ENCODE results near the gene PEA15.

The PEA15 gene

DNA sequence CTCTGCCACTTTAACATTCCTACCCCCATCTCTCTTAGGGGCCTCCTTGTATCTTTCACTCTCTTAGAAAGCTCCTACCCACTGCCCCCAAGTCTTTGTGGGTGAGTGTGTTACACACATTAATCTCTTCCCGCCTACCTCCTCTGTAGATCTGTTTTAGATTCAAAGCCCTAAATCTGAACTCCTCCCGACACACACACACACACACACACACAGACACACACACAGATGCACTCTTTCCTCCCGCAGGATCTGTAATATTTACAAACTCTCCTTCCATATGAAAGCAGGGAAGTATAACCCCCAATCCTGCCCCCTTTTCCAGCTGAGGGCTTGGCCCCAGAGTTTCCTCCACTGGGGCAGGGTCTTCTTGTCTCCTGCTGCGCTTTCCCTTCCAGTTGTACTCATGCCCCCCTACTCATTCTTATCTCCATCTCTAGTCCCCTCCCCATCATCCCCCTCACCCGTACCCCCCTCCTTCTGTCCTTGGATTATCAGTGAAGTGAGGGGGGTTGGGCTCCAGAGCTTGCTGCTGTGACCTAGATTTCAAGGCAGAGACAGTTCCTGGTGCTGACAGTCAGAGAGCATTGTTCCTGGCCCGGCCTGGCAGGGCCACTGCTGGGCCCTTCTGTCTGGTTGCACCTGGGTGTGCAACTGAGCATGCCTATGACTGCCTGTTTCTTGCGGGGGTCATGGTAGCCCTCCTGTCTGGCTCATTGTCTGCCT lies 4.3 kb downstream of the PEA15 start:
- TF ChIP-seq, protein P1, sequence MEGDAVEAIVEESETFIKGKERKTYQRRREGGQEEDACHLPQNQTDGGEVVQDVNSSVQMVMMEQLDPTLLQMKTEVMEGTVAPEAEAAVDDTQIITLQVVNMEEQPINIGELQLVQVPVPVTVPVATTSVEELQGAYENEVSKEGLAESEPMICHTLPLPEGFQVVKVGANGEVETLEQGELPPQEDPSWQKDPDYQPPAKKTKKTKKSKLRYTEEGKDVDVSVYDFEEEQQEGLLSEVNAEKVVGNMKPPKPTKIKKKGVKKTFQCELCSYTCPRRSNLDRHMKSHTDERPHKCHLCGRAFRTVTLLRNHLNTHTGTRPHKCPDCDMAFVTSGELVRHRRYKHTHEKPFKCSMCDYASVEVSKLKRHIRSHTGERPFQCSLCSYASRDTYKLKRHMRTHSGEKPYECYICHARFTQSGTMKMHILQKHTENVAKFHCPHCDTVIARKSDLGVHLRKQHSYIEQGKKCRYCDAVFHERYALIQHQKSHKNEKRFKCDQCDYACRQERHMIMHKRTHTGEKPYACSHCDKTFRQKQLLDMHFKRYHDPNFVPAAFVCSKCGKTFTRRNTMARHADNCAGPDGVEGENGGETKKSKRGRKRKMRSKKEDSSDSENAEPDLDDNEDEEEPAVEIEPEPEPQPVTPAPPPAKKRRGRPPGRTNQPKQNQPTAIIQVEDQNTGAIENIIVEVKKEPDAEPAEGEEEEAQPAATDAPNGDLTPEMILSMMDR (conservative IDR thresholded peaks at IDR 0.05) = no peak
- no peak overlapping the region for H3K27ac ChIP-seq

DNA sequence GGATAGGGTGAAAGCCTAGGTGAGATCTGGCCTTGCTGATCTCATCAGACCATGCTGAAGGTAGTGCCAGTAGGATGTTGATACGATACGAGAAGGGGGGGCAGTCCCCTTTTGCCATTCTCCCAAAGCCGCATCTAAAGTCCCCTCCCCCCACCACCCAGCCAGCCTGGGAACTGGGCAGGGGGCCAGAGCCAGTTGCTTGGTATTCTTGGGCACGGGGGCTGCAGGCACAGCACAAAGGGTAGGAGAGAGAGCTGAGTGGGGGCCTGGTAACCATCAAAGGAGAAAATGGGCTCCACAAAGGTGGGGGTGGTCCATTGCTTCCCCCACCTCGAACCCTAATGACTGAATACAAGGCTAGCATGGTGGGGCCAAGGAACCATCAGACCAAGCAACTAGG lies 5.4 kb downstream of the PEA15 start:
- TF ChIP-seq, protein P1 (conservative IDR thresholded peaks at IDR 0.05) = no peak

DNA sequence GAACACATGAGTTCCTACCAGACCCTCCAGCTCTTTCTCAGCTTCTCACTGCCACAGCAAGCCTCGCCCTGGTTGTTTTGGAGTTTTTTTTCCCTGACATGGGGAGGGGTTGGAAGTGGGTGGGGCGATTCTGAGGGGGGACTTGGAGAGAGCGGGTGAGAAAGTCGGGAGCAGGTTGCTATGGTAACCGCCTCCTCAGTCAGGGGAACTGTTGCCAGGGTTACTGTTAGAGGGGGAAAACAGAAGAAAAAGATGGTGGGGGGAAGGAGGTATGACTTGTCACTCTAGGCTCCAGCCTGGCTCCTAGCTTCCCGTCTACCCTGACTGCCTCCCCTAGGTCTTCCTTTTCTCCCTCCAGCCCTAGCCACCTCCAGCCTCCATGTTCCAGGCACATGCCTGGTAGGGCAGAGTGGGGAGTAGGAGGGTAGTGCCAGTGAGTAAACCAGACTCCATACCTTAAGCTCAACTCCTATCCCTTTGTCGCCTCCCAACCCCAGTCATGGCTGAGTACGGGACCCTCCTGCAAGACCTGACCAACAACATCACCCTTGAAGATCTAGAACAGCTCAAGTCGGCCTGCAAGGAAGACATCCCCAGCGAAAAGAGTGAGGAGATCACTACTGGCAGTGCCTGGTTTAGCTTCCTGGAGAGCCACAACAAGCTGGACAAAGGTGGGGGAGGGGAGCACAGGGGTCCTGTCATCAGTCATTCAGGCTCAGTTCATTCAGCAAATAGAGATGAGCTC lies 6.0 kb downstream of the PEA15 start:
- TF ChIP-seq, protein P1 (conservative IDR thresholded peaks at IDR 0.05) = no peak
- no peak overlapping the region for H3K27ac ChIP-seq

More for the DNA sequence above, 5.4 kb downstream of the PEA15 start:
- H3K27ac ChIP-seq = no peak overlapping the region

DNA sequence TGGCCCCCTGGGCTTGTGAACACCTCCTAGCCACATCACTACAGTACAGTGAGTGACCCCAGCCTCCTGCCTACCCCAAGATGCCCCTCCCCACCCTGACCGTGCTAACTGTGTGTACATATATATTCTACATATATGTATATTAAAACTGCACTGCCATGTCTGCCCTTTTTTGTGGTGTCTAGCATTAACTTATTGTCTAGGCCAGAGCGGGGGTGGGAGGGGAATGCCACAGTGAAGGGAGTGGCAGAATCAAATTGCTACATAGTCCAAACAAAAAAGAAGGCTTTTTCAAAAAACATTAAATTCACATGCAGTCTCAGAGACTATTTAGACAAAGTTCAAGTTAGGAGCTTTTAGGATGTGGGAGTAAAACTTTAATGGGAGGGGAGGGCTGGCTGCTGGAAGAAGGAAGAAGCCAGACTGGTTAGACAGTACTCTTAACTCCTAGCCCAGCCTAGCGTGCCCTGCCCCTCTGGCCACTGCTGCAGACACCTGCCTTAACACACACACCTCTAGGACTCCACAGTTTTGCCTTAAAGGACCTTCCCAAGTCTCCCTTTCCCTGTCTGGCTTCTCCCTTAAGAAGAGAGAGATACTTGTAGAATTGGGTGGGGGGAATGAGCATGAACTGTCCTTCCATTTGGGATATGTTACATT lies 9.4 kb downstream of the PEA15 start:
- H3K27ac ChIP-seq = peak overlapping the region; percentile 78
- TF ChIP-seq, protein P1 (conservative IDR thresholded peaks at IDR 0.05) = no peak

DNA sequence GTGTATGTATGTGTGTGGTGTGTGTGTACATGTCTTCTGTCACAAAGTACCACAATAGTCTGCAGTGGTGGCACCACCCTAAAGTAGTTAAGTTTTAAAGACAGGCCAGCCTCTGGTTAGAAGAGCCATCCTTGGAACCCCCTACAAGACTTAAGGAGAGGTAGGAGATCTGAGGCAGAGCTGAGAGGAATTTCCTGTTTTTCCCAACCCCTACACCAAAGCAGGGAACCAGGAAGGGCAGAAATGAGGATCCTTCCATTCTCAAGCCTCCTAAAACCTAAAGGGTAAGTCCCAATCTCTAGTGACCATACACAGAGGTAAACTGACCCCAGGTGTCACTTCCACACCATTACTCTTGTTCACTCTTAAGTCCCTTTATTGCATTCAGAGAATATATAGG lies 11.1 kb downstream of the PEA15 start:
- peak overlapping the region; percentile 78 for H3K27ac ChIP-seq
- TF ChIP-seq, protein P1 (conservative IDR thresholded peaks at IDR 0.05) = no peak

DNA sequence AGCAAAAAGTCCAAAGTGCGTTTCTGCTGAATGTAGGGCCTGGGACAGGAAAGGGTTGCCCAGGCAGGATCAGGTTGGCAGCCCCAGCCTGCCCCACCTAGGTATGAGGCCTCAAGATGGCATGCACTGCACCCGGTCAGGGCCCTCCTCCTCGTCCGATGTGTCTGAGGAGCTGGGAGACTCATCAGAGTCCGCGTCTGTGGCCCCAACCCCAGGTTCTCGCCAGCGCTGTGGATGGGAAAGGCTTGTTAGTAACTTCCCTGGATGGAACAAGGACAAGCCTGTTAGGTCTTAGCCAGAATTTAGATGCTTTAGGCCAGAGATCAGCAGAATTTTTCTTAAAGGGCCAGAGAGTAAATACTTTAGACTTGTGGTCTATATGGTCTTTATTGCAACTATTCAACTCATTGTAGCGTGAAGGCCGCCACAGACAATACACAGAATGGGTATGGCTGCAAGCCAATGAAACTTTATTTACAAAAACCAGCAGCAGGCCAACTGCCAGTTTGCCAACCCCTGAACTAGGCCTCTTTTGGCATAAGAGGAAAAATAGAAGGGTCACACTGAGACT lies 12.4 kb downstream of the PEA15 start:
- H3K27ac ChIP-seq = peak overlapping the region; percentile 78
- TF ChIP-seq, protein P1 (conservative IDR thresholded peaks at IDR 0.05) = no peak

Data from VCaP (cell line).